GM21723 (cell line): ENCODE measurements around the gene DEFB125.
"Not testable (repeated sequence)": the region's sequence is repeated elsewhere in the genome, so short reads cannot be mapped to it uniquely, and the experiment has no call there.

Experiments used
- ATAC-seq: cut with Tn5 transposase; IDR thresholded peaks from one replicate; pipeline ENCODE4 v1.9.1; 2021; ENCODE audit warnings: mild to moderate bottlenecking, moderate library complexity; ENCODE audit not compliant: unreplicated experiment

The DEFB125 gene

GRCh38 chr20:87401-87800 is at the start of gene DEFB125:
Gene DEFB125 (plus strand): TSS chr20:87672. CDS start chr20:87710, 38 bp downstream.
- ATAC-seq = no peak

GRCh38 chr20:60035-60918 is 27.2 kb upstream of the DEFB125 start:
- ATAC-seq = no peak

GRCh38 chr20:61230-61629 is 26.2 kb upstream of the DEFB125 start:
- ATAC-seq = no peak

- no peak for ATAC-seq
Measured at GRCh38 chr20:61757-62156, 25.7 kb upstream of the DEFB125 start.

- ATAC-seq = no peak
Measured at GRCh38 chr20:62487-62886, 25.0 kb upstream of the DEFB125 start.

GRCh38 chr20:64026-64603 is 23.4 kb upstream of the DEFB125 start:
- ATAC-seq = no peak

GRCh38 chr20:64766-65322 is 22.6 kb upstream of the DEFB125 start:
- no peak for ATAC-seq

GRCh38 chr20:77231-77630 is 10.2 kb upstream of the DEFB125 start:
- no peak for ATAC-seq

- ATAC-seq = no peak
Measured at GRCh38 chr20:78338-78737, 9.1 kb upstream of the DEFB125 start.

- no peak for ATAC-seq
Measured at GRCh38 chr20:79565-79964, 7.9 kb upstream of the DEFB125 start.

- ATAC-seq = no peak
Measured at GRCh38 chr20:90651-91050, 3.2 kb downstream of the DEFB125 start.

GRCh38 chr20:93641-94040 is 6.2 kb downstream of the DEFB125 start:
- no peak for ATAC-seq

- ATAC-seq = no peak
Measured at GRCh38 chr20:95215-95614, 7.7 kb downstream of the DEFB125 start.

- not testable (repeated sequence) for ATAC-seq
Measured at GRCh38 chr20:97691-98090, 10.2 kb downstream of the DEFB125 start.

- ATAC-seq = no peak
Measured at GRCh38 chr20:101975-102374, 14.5 kb downstream of the DEFB125 start.

GRCh38 chr20:103456-103855 is 16.0 kb downstream of the DEFB125 start:
- ATAC-seq = no peak

GRCh38 chr20:112396-112795 is 24.9 kb downstream of the DEFB125 start:
- ATAC-seq = no peak

- ATAC-seq = no peak
Measured at GRCh38 chr20:117518-117917, 30.0 kb downstream of the DEFB125 start.

GRCh38 chr20:129786-130323 is 42.4 kb downstream of the DEFB125 start:
- not testable (repeated sequence) for ATAC-seq

GRCh38 chr20:137668-138490 is 50.4 kb downstream of the DEFB125 start:
- no peak for ATAC-seq

GRCh38 chr20:142290-142689 is 54.8 kb downstream of the DEFB125 start, which contains the start of gene DEFB126:
Gene DEFB126 (plus strand): TSS chr20:142590. CDS start chr20:142629, 39 bp downstream.
- no peak for ATAC-seq
